UCSD-AML1 (cell line): ENCODE results near the gene LAMB3.

Source experiments
- DNase-seq: peaks from one replicate; lab custom pipeline; 2025; ENCODE audit not compliant: unreplicated experiment; lab: John Stamatoyannopoulos, UW

Gene LAMB3

GRCh38 chr1:209634005-209634737 lies 18.1 kb downstream of the LAMB3 start:
- no peak for DNase-seq

GRCh38 chr1:209633335-209633997 lies 18.8 kb downstream of the LAMB3 start:
- no peak for DNase-seq

- no peak for DNase-seq
Measured at GRCh38 chr1:209630383-209631225, 21.6 kb downstream of the LAMB3 start.

- DNase-seq: no peak
Measured at GRCh38 chr1:209629621-209630382, 22.4 kb downstream of the LAMB3 start.

GRCh38 chr1:209628618-209629299 lies 23.5 kb downstream of the LAMB3 start:
- DNase-seq: no peak

- peak; percentile 72 for DNase-seq
Measured at GRCh38 chr1:209627732-209628196, 24.5 kb downstream of the LAMB3 start.

GRCh38 chr1:209627027-209627731 lies 25.0 kb downstream of the LAMB3 start:
- DNase-seq: no peak

- no peak for DNase-seq
Measured at GRCh38 chr1:209626346-209627026, 25.7 kb downstream of the LAMB3 start.

GRCh38 chr1:209625791-209626285 lies 26.4 kb downstream of the LAMB3 start:
- DNase-seq: no peak

GRCh38 chr1:209624558-209625549 lies 27.4 kb downstream of the LAMB3 start:
- DNase-seq: no peak

- DNase-seq: no peak
Measured at GRCh38 chr1:209622841-209623829, 29.1 kb downstream of the LAMB3 start.

GRCh38 chr1:209621741-209622655 lies 30.2 kb downstream of the LAMB3 start:
- no peak for DNase-seq

GRCh38 chr1:209621286-209621685 lies 30.9 kb downstream of the LAMB3 start:
- no peak for DNase-seq

GRCh38 chr1:209620487-209620884 lies 31.7 kb downstream of the LAMB3 start:
- DNase-seq: no peak

- DNase-seq: no peak
Measured at GRCh38 chr1:209619696-209620486, 32.3 kb downstream of the LAMB3 start.
